ENCODE measurements around the gene CADM1. TPM values are rescaled to one million over a fixed set of nuclear protein-coding genes. Genes with fewer than 3 reads are reported as not detected.
A peak's percentile ranks its signal among the peaks of the same experiment; 100 is the strongest.

The CADM1 gene
- total and polyA plus RNA-seq, 9 of the 15 experiments (the other 6 are each of a cell fraction or from before 2014, with no cell fraction given), result 0.42 TPM; not detected in 8

- Histone ChIP-seq H2AFZ (ENCODE audit: low read depth, low read length) (no peak overlapping the region), H3K9me3 (replicated peaks; ENCODE audit: control insufficient read depth, insufficient read depth, low read depth, low read length) (no peaks in the 10 kb centered on the region), H3K36me3 (ENCODE audit: control insufficient read depth, insufficient read depth, low read length) (no peaks in the 10 kb centered on the region), H3K9ac (ENCODE audit: insufficient read depth in 1 of 2, low read depth in 2 of 2, low read length in 2 of 2) (no peak overlapping the region), H3K4me2 (ENCODE audit: insufficient read depth, low read length) (no peak overlapping the region), H3K4me3 (no peak overlapping the region), H3K9me1 (ENCODE audit: control insufficient read depth, insufficient read depth, low read length) (no peaks in the 10 kb centered on the region), H3K27ac (ENCODE audit: extremely low read depth, low read depth, low read length) (no peak overlapping the region), H3K4me1 (replicated peaks in 1 of 2; ENCODE audit: control insufficient read depth in 2 of 2, insufficient read depth in 2 of 2, low read length in 2 of 2) (no peaks in the 10 kb centered on the region), H4K20me1 (replicated peaks; ENCODE audit: control insufficient read depth, insufficient read depth, low read length) (no peaks in the 10 kb centered on the region), H3K79me2 (ENCODE audit: control insufficient read depth, insufficient read depth, low read length) (no peaks in the 10 kb centered on the region), H3K27me3 (ENCODE audit: control insufficient read depth in 2 of 2, insufficient read depth in 2 of 2, low read length in 2 of 2) (no peaks in the 10 kb centered on the region)
- POLR2A ChIA-PET, result no interaction called here
- TF ChIP-seq CBX2 (IDR thresholded peaks at IDR 0.05; ENCODE audit: insufficient read depth, low read length, poor library complexity, severe bottlenecking) (no peak), TFE3 (CRISPR knock-in tag; IDR thresholded peaks at IDR 0.05) (peak; percentile 52)
- in situ Hi-C loops (cut with MboI), result no loop called here
- intact Hi-C loops (cut with micrococcal nuclease), result no loop called here
- FAIRE-seq (no peak), ATAC-seq (no peak), DNase-seq (ENCODE audit: extremely low read depth in 1 of 4, low spot score in 3 of 4) (no peak)
- no TSS peak for BruUV-seq (replicated peaks)
- CTCF ChIA-PET (ENCODE audit: low intra/inter-chr PET ratio), result no interaction called here
- 1% methylated on average over 8 of the region's 8 CpGs for WGBS (ENCODE audit: insufficient coverage, low coverage, missing lambda C conversion rate)
These were observed 234.8 kb downstream of the CADM1 start for GRCh38 chr11:115269191-115269950.

GRCh38 chr11:115267871-115268270 is 236.3 kb downstream of the CADM1 start:
- Histone ChIP-seq H3K79me2 (ENCODE audit: control insufficient read depth, insufficient read depth, low read length) (no peaks in the 10 kb centered on the region), H3K27ac (ENCODE audit: extremely low read depth, low read depth, low read length) (no peak overlapping the region), H3K9me1 (ENCODE audit: control insufficient read depth, insufficient read depth, low read length) (no peaks in the 10 kb centered on the region), H3K9ac (ENCODE audit: insufficient read depth in 1 of 2, low read depth in 2 of 2, low read length in 2 of 2) (no peak overlapping the region), H3K4me3 (no peak overlapping the region), H2AFZ (ENCODE audit: low read depth, low read length) (no peak overlapping the region), H3K27me3 (ENCODE audit: control insufficient read depth in 2 of 2, insufficient read depth in 2 of 2, low read length in 2 of 2) (no peaks in the 10 kb centered on the region), H3K36me3 (ENCODE audit: control insufficient read depth, insufficient read depth, low read length) (no peaks in the 10 kb centered on the region), H3K9me3 (replicated peaks; ENCODE audit: control insufficient read depth, insufficient read depth, low read depth, low read length) (no peaks in the 10 kb centered on the region), H3K4me1 (replicated peaks in 1 of 2; ENCODE audit: control insufficient read depth in 2 of 2, insufficient read depth in 2 of 2, low read length in 2 of 2) (no peaks in the 10 kb centered on the region), H3K4me2 (ENCODE audit: insufficient read depth, low read length) (no peak overlapping the region), H4K20me1 (replicated peaks; ENCODE audit: control insufficient read depth, insufficient read depth, low read length) (no peaks in the 10 kb centered on the region)
- POLR2A ChIA-PET, result interaction anchor here (1.1 kb wide), 1 partner anchor 15 kb away, joined by 4 read pairs; no protein-coding TSS in a partner anchor
- no peak for FAIRE-seq
- intact Hi-C loops (cut with micrococcal nuclease) (no loop called here), in situ Hi-C loops (cut with MboI) (no loop called here)
- no TSS peak for BruUV-seq (replicated peaks)
- no peak for DNase-seq (ENCODE audit: extremely low read depth in 1 of 4, low spot score in 3 of 4)
- 0% methylated on average over 7 of the region's 7 CpGs for WGBS (ENCODE audit: insufficient coverage, low coverage, missing lambda C conversion rate)
- no peak for ATAC-seq
- CTCF ChIA-PET (ENCODE audit: low intra/inter-chr PET ratio), result no interaction called here
- no peak for TF ChIP-seq FOXK1 (CRISPR knock-in tag; IDR thresholded peaks at IDR 0.05; ENCODE audit: borderline replicate concordance)
- TF ChIP-seq MTA1 (IDR thresholded peaks at IDR 0.05; ENCODE audit: borderline replicate concordance), result no peak
- no peak for TF ChIP-seq ZNF518B (CRISPR knock-in tag; IDR thresholded peaks at IDR 0.05)
- TF ChIP-seq CREM (IDR thresholded peaks at IDR 0.05; ENCODE audit: low read depth), result no peak
- TF ChIP-seq CBX3 (IDR thresholded peaks at IDR 0.05; ENCODE audit: borderline replicate concordance in 1 of 2, low read length in 2 of 2), result no peak
- TF ChIP-seq PCBP2 (IDR thresholded peaks at IDR 0.05; ENCODE audit: low read depth, low read length, poor library complexity, severe bottlenecking), result no peak

Measured in K562 (cell line).